GM12878 (cell line): Measurements from ENCODE around the gene FSIP1. TPM values are rescaled to one million over a fixed set of nuclear protein-coding genes. Genes with fewer than 3 reads are reported as not detected.

Source experiments
- ATAC-seq: fragments of 200-7000 bp; cut with Tn5 transposase; 3 replicates; pipeline ENCODE4 v1.9.1; 2020; ENCODE audit warnings: mild to moderate bottlenecking, moderate library complexity
- BruUV-seq: library from RNA; stranded (reverse); fragments of 400-500 nt; replicated peaks from 2 replicates; lab custom pipeline; 2021; lab: Mats Ljungman, UMichigan
- CTCF ChIA-PET: fragments of 300-600 bp; sonication (Branson Sonifier 250); formaldehyde crosslinking; extraction: SDS; loops from one replicate; lab custom pipeline; 2021; ENCODE audit warnings: inconsistent platforms; lab: Yijun Ruan, JAX
- POLR2A ChIA-PET: fragments of 350-600 bp; formaldehyde crosslinking; extraction: SDS; loops from one replicate; lab custom pipeline; 2021; ENCODE audit warnings: inconsistent platforms; lab: Charles Lee
- RAD21 ChIA-PET: fragments of 300-600 bp; sonication (Branson Sonifier 250); formaldehyde crosslinking; loops from one replicate; lab custom pipeline; 2023; ENCODE audit warnings: antibody characterized with exemption; ENCODE audit not compliant: unreplicated experiment; lab: Charles Lee
- SMC1A ChIA-PET: fragments of 300-600 bp; sonication (Branson Sonifier 250); formaldehyde crosslinking; loops from one replicate; lab custom pipeline; 2023; ENCODE audit not compliant: unreplicated experiment, uncharacterized antibody; lab: Charles Lee
- DNase-seq: peaks from one replicate; pipeline ENCODE4 v3.0.0-alpha.2; 2011; ENCODE audit warnings: low read depth, low spot score
- FAIRE-seq: peaks from 3 replicates; lab custom pipeline; 2011; peaks lifted over from hg19 to GRCh38; lab: Jason Lieb, UNC
- H2AFZ ChIP-seq: 2 replicates; pipeline ENCODE4 v1.6.0; 2011; ENCODE audit warnings: low read depth, low read length, control low read depth; ENCODE audit not compliant: control insufficient read depth
- H3K27ac ChIP-seq: 2 replicates; pipeline ENCODE4 v1.5.1; 2011; ENCODE audit warnings: control low read depth; ENCODE audit not compliant: control insufficient read depth, insufficient read depth
- H3K27me3 ChIP-seq, 2 experiments: replicated peaks in 1 of 2; 2 replicates each; pipeline versions ENCODE4 v1.6.0 to v1.6.1; 2011; ENCODE audit warnings: low read length in 1 of 2; ENCODE audit not compliant: control insufficient read depth in 2 of 2, insufficient read depth in 2 of 2
- H3K36me3 ChIP-seq, 2 experiments: 2 replicates each; pipeline ENCODE4 v1.5.1; 2011; ENCODE audit warnings: low read length in 1 of 2; ENCODE audit not compliant: control insufficient read depth in 2 of 2, insufficient read depth in 2 of 2
- H3K4me1 ChIP-seq: 2 replicates; pipeline ENCODE4 v1.6.1; 2011; ENCODE audit warnings: mild to moderate bottlenecking, low read length, moderate library complexity, mixed read lengths; ENCODE audit not compliant: control insufficient read depth, insufficient read depth
- H3K4me2 ChIP-seq: 2 replicates; pipeline ENCODE4 v1.6.0; 2011; ENCODE audit warnings: control low read depth; ENCODE audit not compliant: control insufficient read depth, insufficient read depth
- H3K4me3 ChIP-seq: fragments of 200-600 bp; sonication (generic); 2 replicates; pipeline ENCODE4 v1.5.1; 2016
- H3K79me2 ChIP-seq: 2 replicates; pipeline ENCODE4 v1.6.0; 2011; ENCODE audit warnings: low read length; ENCODE audit not compliant: control insufficient read depth, insufficient read depth
- H3K9ac ChIP-seq: 2 replicates; pipeline ENCODE4 v1.8.0; 2011; ENCODE audit warnings: low read length, control low read depth, mixed read lengths; ENCODE audit not compliant: control insufficient read depth, insufficient read depth
- H3K9me3 ChIP-seq: replicated peaks from 3 replicates; pipeline ENCODE4 v1.5.1; 2011; ENCODE audit warnings: mild to moderate bottlenecking, low read length; ENCODE audit not compliant: control insufficient read depth, insufficient read depth
- H4K20me1 ChIP-seq: 2 replicates; pipeline ENCODE4 v1.6.0; 2011; ENCODE audit not compliant: control insufficient read depth, insufficient read depth
- CBX3 ChIP-seq: fragments of 200-600 bp; sonication (generic); IDR thresholded peaks from 2 replicates; pipeline ENCODE4 v1.6.1; 2016; ENCODE audit warnings: low read depth, borderline replicate concordance
- KLF5 ChIP-seq: fragments of 450-650 bp; IDR thresholded peaks from 2 replicates; pipeline ENCODE4 v1.6.1; 2014; ENCODE audit warnings: mild to moderate bottlenecking; ENCODE audit not compliant: partially characterized antibody
- MAX ChIP-seq: IDR thresholded peaks from 2 replicates; pipeline ENCODE4 v1.6.1; 2012; ENCODE audit warnings: low read depth, low read length, improper control_type of control experiment
- MLLT1 ChIP-seq: fragments of 450-650 bp; IDR thresholded peaks from 2 replicates; pipeline ENCODE4 v1.6.1; 2016; ENCODE audit warnings: mild to moderate bottlenecking
- YBX1 ChIP-seq: fragments of 450-650 bp; IDR thresholded peaks from 2 replicates; pipeline ENCODE4 v1.6.1; 2016; ENCODE audit warnings: antibody characterized with exemption
- ZBTB11 ChIP-seq: fragments of 450-650 bp; formaldehyde crosslinking; IDR thresholded peaks from 2 replicates; pipeline ENCODE4 v1.5.0; 2022; ENCODE audit warnings: mild to moderate bottlenecking, missing genetic modification characterization
- WGBS: methylation state at CpG from one replicate; pipeline ENCODE4 v1.1.6; 2016; ENCODE audit warnings: low lambda C conversion rate; ENCODE audit not compliant: insufficient replicate concordance, insufficient coverage; ENCODE audit errors: missing lambda C conversion rate; 5-methylcytosine and 5-hydroxymethylcytosine counted together
- in situ Hi-C: fragments of 300-500 bp; cut with MboI; formaldehyde crosslinking; loops from 9 replicates; pipeline ENCODE4 v1.14.3; 2018; ENCODE audit warnings: mixed read lengths
- intact Hi-C: fragments of 100-400 bp; cut with micrococcal nuclease; formaldehyde crosslinking; loops from one replicate; pipeline ENCODE4 v1.14.2; 2022; ENCODE audit not compliant: unreplicated experiment
- polyA plus RNA-seq, 11 experiments: library from polyadenylated mRNA; depleted of rRNA in 4 of 11; unstranded in 6 of 11; stranded (reverse) in 5 of 11; fragments of >200 nt; fragmentation: Nextera tagmentation in 4 of 11; fragmentation: Illumina TruSeq in 1 of 11; extraction: Ambion mirVana in 4 of 11; extraction: Trizol in 1 of 11; gene quantifications; 1 replicate in 1 of 11; 2 replicates in 10 of 11; pipeline versions ENCODE4 v1.2.1 to v1.2.3, GENCODE V29; 2011 to 2016; ENCODE audit warnings: inconsistent platforms in 2 of 11, missing spikeins in 2 of 11, low read depth in 1 of 11
- total RNA-seq, 4 experiments: library from RNA; depleted of rRNA in 3 of 4; stranded (reverse); fragments of >200 nt in 3 of 4; fragmentation: Illumina TruSeq in 1 of 4; extraction: Trizol in 1 of 4; gene quantifications; 2 replicates each; pipeline versions ENCODE4 v1.2.1 to v1.2.3, GENCODE V29; 2013 to 2021

FSIP1 gene
- total and polyA plus RNA-seq, 10 of the 15 experiments (the other 5 are each of a cell fraction or from before 2014, with no cell fraction given): 0.15 to 0.67 (median 0.35) TPM

- ChIA-PET RAD21 (interaction anchor here (1.4 to 2.2 kb wide), 2 partner anchors 30 to 164 kb away, joined by 5 to 17 read pairs; no protein-coding TSS in a partner anchor), CTCF (interaction anchor here (0.8 to 4.3 kb wide), 5 partner anchors 19 to 236 kb away, joined by 3 to 31 read pairs (median 3); no protein-coding TSS in a partner anchor), SMC1A (interaction anchor here (0.7 to 2.8 kb wide), 3 partner anchors 13 to 166 kb away, joined by 3 to 26 read pairs (median 4); no protein-coding TSS in a partner anchor), POLR2A (no interaction called here)
- no peak for TF ChIP-seq CBX3
- Histone ChIP-seq H2AFZ (no peak overlapping the region), H3K9me3 (no peaks in the 10 kb centered on the region), H3K79me2 (no peaks in the 10 kb centered on the region), H4K20me1 (no peaks in the 10 kb centered on the region), H3K9ac (no peak overlapping the region), H3K27me3 (no peaks in the 10 kb centered on the region), H3K36me3 (no peaks in the 10 kb centered on the region), H3K27ac (no peak overlapping the region), H3K4me2 (no peak overlapping the region), H3K4me1 (no peaks in the 10 kb centered on the region), H3K4me3 (no peak overlapping the region)
- intact Hi-C loops (no loop called here), in situ Hi-C loops (loop anchor here (25.0 kb wide), 1 partner anchor 781 kb away; no protein-coding TSS in a partner anchor)
- no peak for ATAC-seq
- 73% methylated on average over 15 of the region's 15 CpGs for WGBS
- no peak for DNase-seq
- no TSS peak for BruUV-seq
- no peak for FAIRE-seq
Observed at GRCh38 chr15:39593071-39593655, 189.5 kb downstream of the FSIP1 start.

- no peak overlapping the region for H3K4me2 ChIP-seq
- H4K20me1 ChIP-seq: no peaks in the 10 kb centered on the region
- H3K4me3 ChIP-seq: no peak overlapping the region
- in situ Hi-C loops: loop anchor here (25.0 kb wide), 1 partner anchor 780 kb away; no protein-coding TSS in a partner anchor
- no peak for ATAC-seq
- DNase-seq: no peak
- RAD21 ChIA-PET: interaction anchor here (1.3 kb wide), 1 partner anchor 93 kb away, joined by 3 read pairs; no protein-coding TSS in a partner anchor
- no peaks in the 10 kb centered on the region for H3K36me3 ChIP-seq
- H2AFZ ChIP-seq: no peak overlapping the region
- intact Hi-C loops: no loop called here
- POLR2A ChIA-PET: no interaction called here
- H3K79me2 ChIP-seq: no peaks in the 10 kb centered on the region
- WGBS: 48% methylated on average over 6 of the region's 6 CpGs
- CTCF ChIA-PET: interaction anchor here (2.2 kb wide), 1 partner anchor 165 kb away, joined by 15 read pairs; no protein-coding TSS in a partner anchor
- no peaks in the 10 kb centered on the region for H3K4me1 ChIP-seq
- no peak overlapping the region for H3K9ac ChIP-seq
- no peak overlapping the region for H3K27ac ChIP-seq
- H3K27me3 ChIP-seq: no peaks in the 10 kb centered on the region
- SMC1A ChIA-PET: interaction anchor here (0.7 to 1.2 kb wide), 2 partner anchors 12 to 19 kb away, joined by 3 to 4 read pairs; no protein-coding TSS in a partner anchor
- TF ChIP-seq MAX (no peak), MLLT1 (no peak), YBX1 (no peak), KLF5 (no peak), ZBTB11 (CRISPR knock-in tag) (no peak)
- no peak for FAIRE-seq
- H3K9me3 ChIP-seq: no peaks in the 10 kb centered on the region
- BruUV-seq: no TSS peak
Observed at GRCh38 chr15:39592500-39592899, 190.1 kb downstream of the FSIP1 start.
